NB4 (cell line): ENCODE measurements around the gene C12orf56.
"Not testable (repeated sequence)": the region's sequence is repeated elsewhere in the genome, so short reads cannot be mapped to it uniquely, and the experiment has no call there.

Source experiments
- DNase-seq: peaks from one replicate; pipeline ENCODE4 v3.0.0; 2010; ENCODE audit warnings: low read depth
- H3K4me3 ChIP-seq: one replicate; pipeline ENCODE4 v1.5.1; 2011; ENCODE audit warnings: mild to moderate bottlenecking, low read depth, low read length, moderate library complexity
- MAX ChIP-seq: IDR thresholded peaks from 2 replicates; pipeline ENCODE4 v1.6.1; 2011; ENCODE audit warnings: low read depth, low read length
- MYC ChIP-seq: IDR thresholded peaks from 2 replicates; pipeline ENCODE4 v1.6.1; 2011; ENCODE audit warnings: low read depth, low read length
- POLR2A ChIP-seq: IDR thresholded peaks from 2 replicates; pipeline ENCODE4 v1.6.1; 2011; ENCODE audit warnings: mild to moderate bottlenecking; ENCODE audit not compliant: insufficient read length; ENCODE audit errors: extremely low read depth
- TF ChIP-seq, protein P1 (sequence below): IDR thresholded peaks from one replicate; pipeline ENCODE4 v1.5.1; 2012; ENCODE audit warnings: low read depth, low read length

The C12orf56 gene

GRCh38 chr12:64311877-64312276 lies 78.7 kb downstream of the C12orf56 start:
- H3K4me3 ChIP-seq, result no peak overlapping the region
- TF ChIP-seq, protein P1, sequence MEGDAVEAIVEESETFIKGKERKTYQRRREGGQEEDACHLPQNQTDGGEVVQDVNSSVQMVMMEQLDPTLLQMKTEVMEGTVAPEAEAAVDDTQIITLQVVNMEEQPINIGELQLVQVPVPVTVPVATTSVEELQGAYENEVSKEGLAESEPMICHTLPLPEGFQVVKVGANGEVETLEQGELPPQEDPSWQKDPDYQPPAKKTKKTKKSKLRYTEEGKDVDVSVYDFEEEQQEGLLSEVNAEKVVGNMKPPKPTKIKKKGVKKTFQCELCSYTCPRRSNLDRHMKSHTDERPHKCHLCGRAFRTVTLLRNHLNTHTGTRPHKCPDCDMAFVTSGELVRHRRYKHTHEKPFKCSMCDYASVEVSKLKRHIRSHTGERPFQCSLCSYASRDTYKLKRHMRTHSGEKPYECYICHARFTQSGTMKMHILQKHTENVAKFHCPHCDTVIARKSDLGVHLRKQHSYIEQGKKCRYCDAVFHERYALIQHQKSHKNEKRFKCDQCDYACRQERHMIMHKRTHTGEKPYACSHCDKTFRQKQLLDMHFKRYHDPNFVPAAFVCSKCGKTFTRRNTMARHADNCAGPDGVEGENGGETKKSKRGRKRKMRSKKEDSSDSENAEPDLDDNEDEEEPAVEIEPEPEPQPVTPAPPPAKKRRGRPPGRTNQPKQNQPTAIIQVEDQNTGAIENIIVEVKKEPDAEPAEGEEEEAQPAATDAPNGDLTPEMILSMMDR, result no peak
- TF ChIP-seq POLR2A (no peak), MYC (no peak), MAX (no peak)
- DNase-seq, result no peak

DNA sequence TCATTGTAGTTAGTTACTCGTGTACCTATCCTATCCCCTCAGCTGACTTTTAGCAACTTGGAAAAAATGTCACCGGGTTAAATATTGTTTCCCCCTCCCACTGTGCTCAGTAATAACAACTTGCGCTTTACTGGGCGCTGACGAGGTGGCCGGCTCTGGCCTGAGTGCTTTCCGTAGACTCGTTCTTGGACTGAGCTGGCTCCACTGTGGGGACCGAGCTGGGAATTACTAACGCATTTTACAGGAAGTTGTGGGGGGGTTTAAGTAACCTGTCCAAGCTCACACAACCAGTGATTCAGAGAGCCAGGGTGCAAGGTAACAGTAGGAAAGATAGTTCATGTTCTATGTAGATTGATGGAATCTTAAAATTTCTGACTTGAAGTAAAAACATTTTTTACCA lies 86.0 kb downstream of the C12orf56 start:
- TF ChIP-seq MYC (no peak), POLR2A (no peak), MAX (no peak)
- TF ChIP-seq, protein P1, result no peak
- no peak for DNase-seq

DNA sequence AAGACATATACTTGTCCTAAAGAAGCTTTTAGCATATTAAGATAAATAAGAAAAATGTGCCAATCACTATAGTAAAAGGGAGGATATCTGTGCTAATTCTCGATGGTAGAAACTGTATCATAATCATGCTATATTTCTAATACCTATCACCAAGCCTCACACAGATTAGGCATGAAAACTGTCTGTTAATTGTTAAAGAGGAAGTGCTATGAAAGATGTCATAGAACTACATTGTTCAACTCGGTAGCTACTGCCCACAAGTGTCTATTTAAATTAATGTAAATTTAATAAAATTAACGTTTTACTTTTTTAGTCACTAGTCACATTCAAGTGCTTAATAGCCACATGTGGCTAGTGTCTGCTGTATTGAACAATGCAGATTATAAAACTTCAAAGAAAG lies 90.9 kb downstream of the C12orf56 start:
- DNase-seq, result no peak
- TF ChIP-seq, protein P1, result no peak
- TF ChIP-seq MYC (no peak), MAX (no peak), POLR2A (no peak)
- H3K4me3 ChIP-seq, result no peak overlapping the region

More for the DNA sequence above, 86.0 kb downstream of the C12orf56 start:
- H3K4me3 ChIP-seq, result no peak overlapping the region

DNA sequence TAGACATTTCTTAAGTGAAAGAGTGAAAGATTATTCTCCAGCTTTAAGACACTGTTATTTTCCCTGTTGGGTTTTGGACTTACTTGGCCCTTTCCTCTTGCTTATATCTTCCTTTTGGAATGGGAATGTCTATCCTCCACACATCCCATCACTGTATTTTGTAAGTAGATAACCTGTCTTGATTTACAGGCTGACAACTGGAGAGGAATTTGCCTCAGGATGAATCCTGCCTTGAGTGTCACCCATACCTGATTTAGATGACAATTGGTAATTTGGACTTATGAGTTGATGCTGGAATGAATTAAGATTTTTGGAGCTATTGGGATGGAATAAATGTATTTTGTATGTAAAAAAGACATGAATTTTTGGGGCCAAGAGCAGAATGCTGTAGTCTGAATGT lies 94.3 kb downstream of the C12orf56 start:
- no peak overlapping the region for H3K4me3 ChIP-seq
- no peak for TF ChIP-seq POLR2A
- no peak for TF ChIP-seq MAX
- no peak for TF ChIP-seq MYC
- TF ChIP-seq, protein P1, result no peak
- no peak for DNase-seq

GRCh38 chr12:64293654-64294364 lies 96.7 kb downstream of the C12orf56 start:
- DNase-seq, result no peak

DNA sequence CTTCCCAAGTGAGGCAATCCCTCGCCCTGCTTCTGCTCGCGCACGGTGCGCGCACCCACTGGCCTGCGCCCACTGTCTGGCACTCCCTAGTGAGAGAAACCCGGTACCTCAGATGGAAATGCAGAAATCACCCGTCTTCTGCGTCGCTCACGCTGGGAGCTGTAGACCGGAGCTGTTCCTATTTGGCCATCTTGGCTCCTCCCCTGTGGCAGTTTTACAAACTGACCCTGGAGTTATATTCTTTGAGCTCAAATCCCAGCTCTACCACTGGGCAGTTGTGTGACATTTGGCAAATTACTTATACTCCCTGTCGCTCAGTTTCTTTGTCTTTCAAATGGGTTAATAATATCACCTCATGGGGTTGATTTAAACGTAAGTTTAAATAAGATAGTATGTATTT lies 97.4 kb downstream of the C12orf56 start:
- H3K4me3 ChIP-seq, DNase-seq: not testable (repeated sequence)

More at GRCh38 chr12:64293654-64294364, 96.7 kb downstream of the C12orf56 start:
- no peak overlapping the region for H3K4me3 ChIP-seq
- TF ChIP-seq MAX, result no peak
- no peak for TF ChIP-seq MYC
- TF ChIP-seq, protein P1, result no peak
- TF ChIP-seq POLR2A, result no peak
